Suppressor macrophage (primary cell): ENCODE measurements around the gene ERV3-1.
"Not testable (repeated sequence)": the region's sequence is repeated elsewhere in the genome, so short reads cannot be mapped to it uniquely, and the experiment has no call there.

Experiments
- DNase-seq, 4 experiments: peaks; one replicate each; pipeline ENCODE4 v3.0.0-alpha.2; 2020 to 2022
- total RNA-seq, 17 experiments: gene quantifications; one replicate each; lab custom pipeline; 2026; ENCODE audit warnings: mixed read lengths in 6 of 17, inconsistent platforms in 3 of 17; lab: John Stamatoyannopoulos, UW

ERV3-1 gene, protein sequence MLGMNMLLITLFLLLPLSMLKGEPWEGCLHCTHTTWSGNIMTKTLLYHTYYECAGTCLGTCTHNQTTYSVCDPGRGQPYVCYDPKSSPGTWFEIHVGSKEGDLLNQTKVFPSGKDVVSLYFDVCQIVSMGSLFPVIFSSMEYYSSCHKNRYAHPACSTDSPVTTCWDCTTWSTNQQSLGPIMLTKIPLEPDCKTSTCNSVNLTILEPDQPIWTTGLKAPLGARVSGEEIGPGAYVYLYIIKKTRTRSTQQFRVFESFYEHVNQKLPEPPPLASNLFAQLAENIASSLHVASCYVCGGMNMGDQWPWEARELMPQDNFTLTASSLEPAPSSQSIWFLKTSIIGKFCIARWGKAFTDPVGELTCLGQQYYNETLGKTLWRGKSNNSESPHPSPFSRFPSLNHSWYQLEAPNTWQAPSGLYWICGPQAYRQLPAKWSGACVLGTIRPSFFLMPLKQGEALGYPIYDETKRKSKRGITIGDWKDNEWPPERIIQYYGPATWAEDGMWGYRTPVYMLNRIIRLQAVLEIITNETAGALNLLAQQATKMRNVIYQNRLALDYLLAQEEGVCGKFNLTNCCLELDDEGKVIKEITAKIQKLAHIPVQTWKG
- 3.0 to 21.4 (median 8.8) reads per million in 17 experiments for total RNA-seq

GRCh38 chr7:65006094-65006992 is at the start of gene ERV3-1:
ERV3-1 (minus strand) TSS chr7:65006687; CDS start chr7:64993026, 13,661 bp downstream.
- DNase-seq = peak; percentile 92 to 96 (median 94)

- DNase-seq = not testable (repeated sequence)
These were observed 49.3 kb upstream of the ERV3-1 start for GRCh38 chr7:65055786-65056185.

GRCh38 chr7:65054466-65054994 is 48.0 kb upstream of the ERV3-1 start:
- DNase-seq = not testable (repeated sequence)

- not testable (repeated sequence) for DNase-seq
These were observed 45.2 kb upstream of the ERV3-1 start for GRCh38 chr7:65051654-65052053.

DNA sequence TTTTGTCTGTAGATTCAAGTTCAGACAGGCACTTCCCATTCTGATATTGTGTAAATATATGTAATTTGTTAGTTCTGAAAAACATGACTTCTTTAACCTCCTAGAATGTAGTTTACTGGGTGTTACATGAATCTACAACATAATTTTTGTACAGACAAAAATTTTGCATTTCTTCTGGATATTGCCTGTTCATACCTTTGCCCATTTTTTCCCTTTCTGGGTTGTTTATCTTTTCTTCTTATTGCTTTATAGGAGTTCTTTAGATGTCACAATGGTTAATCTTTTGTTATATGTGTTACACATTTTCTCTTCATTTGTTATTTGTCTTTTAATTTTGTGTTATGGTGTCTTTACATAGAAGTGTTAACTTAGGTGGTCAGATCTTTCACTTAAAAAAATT is 44.7 kb upstream of the ERV3-1 start:
- not testable (repeated sequence) for DNase-seq

- not testable (repeated sequence) for DNase-seq
These were observed 39.8 kb upstream of the ERV3-1 start for GRCh38 chr7:65046329-65046728.

DNA sequence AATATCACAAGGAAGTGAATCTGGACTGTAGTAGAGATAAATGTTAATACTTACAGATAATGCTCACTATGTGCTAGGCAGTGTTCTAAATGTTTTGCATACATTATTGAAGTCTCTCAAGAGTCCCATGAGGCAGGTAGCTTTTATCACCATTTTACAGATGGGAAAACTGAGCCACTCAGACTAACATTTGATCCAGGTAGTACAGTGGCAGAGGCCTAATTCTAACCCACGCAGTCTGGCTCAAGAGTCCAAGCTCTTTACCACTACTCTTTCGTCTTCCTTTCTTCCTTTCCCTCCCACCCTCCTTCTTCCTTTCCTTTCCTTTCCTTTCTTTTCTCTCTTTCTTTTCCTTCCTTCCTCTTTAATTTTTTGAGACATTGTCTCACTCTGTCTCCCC is 39.1 kb upstream of the ERV3-1 start:
- not testable (repeated sequence) for DNase-seq

DNA sequence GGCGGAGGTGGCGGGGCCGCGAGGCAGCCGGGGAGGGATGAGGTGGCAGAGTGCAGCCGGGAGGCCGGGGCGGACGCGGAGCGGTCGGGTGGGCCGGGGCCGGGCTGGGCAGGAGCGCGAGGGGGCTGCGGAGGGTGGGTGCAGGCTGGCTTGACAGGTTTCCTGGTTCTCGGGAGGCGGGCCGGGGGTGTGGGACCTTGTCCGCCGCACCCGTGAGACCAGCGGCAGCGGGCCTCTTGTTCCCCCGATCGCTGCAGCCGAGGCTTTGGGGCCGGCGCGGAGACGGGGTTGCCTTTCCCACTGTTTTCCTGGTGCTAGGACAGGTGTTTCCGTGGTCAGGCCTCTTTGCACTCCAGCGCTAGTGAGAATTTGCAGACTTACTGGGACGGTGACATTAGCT is 32.3 kb upstream of the ERV3-1 start:
- peak; percentile 24 to 62 (median 32) for DNase-seq

GRCh38 chr7:65037740-65038688 is 31.5 kb upstream of the ERV3-1 start:
- DNase-seq = peak; percentile 94 to 98 (median 96)

DNA sequence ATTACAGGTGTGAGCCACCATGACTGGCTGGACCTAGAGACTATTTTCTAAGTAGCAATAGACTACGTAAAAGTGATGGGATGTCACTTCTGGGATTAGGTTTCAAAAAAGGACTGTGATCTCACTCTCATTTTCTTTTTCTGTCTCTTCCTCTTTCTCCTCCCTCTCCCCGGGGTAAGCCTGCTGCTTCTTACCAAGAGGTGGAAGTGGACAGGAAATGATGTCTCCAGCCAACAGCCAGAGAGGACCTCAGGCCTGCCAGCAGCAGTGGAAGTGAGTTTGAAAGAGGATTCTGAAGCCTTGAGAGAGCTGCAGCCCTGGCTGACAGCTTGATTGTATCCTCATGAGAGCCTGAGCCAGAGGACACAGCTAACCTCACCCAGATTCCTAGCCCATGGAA is 30.0 kb upstream of the ERV3-1 start:
- peak; percentile 68 to 88 (median 84) for DNase-seq

GRCh38 chr7:65035469-65035868 is 29.0 kb upstream of the ERV3-1 start:
- DNase-seq = not testable (repeated sequence)

GRCh38 chr7:65034120-65034782 is 27.8 kb upstream of the ERV3-1 start:
- DNase-seq = peak; percentile 15 to 69 (median 62)

GRCh38 chr7:65033391-65033790 is 26.9 kb upstream of the ERV3-1 start:
- not testable (repeated sequence) for DNase-seq

DNA sequence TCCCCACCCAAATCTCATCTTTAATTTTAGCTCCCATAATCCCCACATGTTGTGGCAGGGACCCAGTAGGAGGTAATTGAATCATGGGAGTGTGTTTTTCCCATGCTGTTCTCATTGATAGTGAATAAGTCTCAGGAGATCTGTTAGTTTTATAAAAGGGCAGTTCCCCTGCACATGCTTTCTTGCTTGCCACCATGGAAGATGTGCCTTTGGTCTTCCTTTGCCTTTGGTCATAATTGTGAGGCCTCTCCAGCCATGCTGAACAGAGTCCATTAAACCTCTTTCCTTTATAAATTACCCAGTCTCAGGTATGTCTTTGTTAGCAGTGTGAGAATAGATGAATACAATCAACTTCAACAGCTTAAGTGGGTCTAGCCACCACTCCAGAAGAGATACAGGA is 18.5 kb upstream of the ERV3-1 start:
- DNase-seq = not testable (repeated sequence)

- not testable (repeated sequence) for DNase-seq
These were observed 14.5 kb upstream of the ERV3-1 start for GRCh38 chr7:65020978-65021377.

GRCh38 chr7:65009881-65010280 is 3.4 kb upstream of the ERV3-1 start:
- not testable (repeated sequence) for DNase-seq

DNA sequence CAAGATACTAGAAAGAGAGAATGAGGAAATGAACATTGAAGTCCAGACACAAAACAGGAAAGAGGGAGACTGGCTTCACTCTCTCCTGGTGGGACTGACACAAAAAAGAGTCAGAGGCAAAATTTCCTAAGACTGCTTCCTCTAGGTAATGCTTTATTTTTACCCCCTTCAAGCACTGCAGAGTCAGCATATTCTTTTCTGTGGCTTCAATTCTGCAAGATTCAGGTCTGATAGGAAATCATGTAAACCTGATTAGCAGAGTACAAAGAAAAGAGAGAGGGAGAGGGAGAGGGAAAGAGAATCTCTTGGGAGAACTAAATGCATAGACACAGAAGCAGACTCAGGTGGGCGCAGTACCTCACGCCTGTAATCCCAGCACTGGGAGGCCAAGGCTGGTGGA is 2.9 kb upstream of the ERV3-1 start:
- DNase-seq = not testable (repeated sequence)

GRCh38 chr7:65007036-65007435 is 549 bp upstream of the ERV3-1 start:
- peak; percentile 9 to 47 (median 22) for DNase-seq

GRCh38 chr7:65004575-65004974 is 1.9 kb downstream of the ERV3-1 start:
- no peak for DNase-seq

GRCh38 chr7:65002972-65003585 is 3.4 kb downstream of the ERV3-1 start:
- no peak for DNase-seq
